GM23338 (cell line): ENCODE results near the gene H1-8. TPM values are rescaled to one million over a fixed set of nuclear protein-coding genes. Genes with fewer than 3 reads are reported as not detected.

Experiments used
- ATAC-seq: fragments of 200-7000 bp; cut with Tn5 transposase; 3 replicates; pipeline ENCODE4 v1.9.1; 2020
- DNase-seq: peaks from one replicate; pipeline ENCODE4 v3.0.0-alpha.2; 2015; ENCODE audit warnings: low spot score
- H2AFZ ChIP-seq: fragments of 200-600 bp; sonication (generic); 2 replicates; pipeline ENCODE4 v1.8.0; 2016; ENCODE audit warnings: antibody characterized with exemption, mild to moderate bottlenecking, moderate library complexity
- H3F3A ChIP-seq: fragments of 200-600 bp; sonication (generic); replicated peaks from 2 replicates; pipeline ENCODE4 v1.8.0; 2017; ENCODE audit warnings: antibody characterized with exemption, mixed run types, low read depth
- H3K27ac ChIP-seq: fragments of 200-600 bp; sonication (generic); 2 replicates; pipeline ENCODE4 v1.6.1; 2016; ENCODE audit warnings: low read depth
- H3K27me3 ChIP-seq: fragments of 200-600 bp; sonication (generic); 2 replicates; pipeline ENCODE4 v1.8.0; 2016; ENCODE audit warnings: mild to moderate bottlenecking, mixed run types, moderate library complexity; ENCODE audit not compliant: insufficient read depth
- H3K36me3 ChIP-seq: fragments of 200-600 bp; sonication (generic); 2 replicates; pipeline ENCODE4 v1.8.0; 2016; ENCODE audit warnings: mild to moderate bottlenecking; ENCODE audit not compliant: insufficient read depth
- H3K4me1 ChIP-seq: fragments of 200-600 bp; sonication (generic); 2 replicates; pipeline ENCODE4 v1.8.0; 2016; ENCODE audit warnings: mild to moderate bottlenecking, moderate library complexity; ENCODE audit not compliant: insufficient read depth
- H3K4me2 ChIP-seq: fragments of 200-600 bp; sonication (generic); 2 replicates; pipeline ENCODE4 v1.7.1; 2017; ENCODE audit warnings: mixed run types
- H3K4me3 ChIP-seq: fragments of 200-600 bp; sonication (generic); 2 replicates; pipeline ENCODE4 v1.6.1; 2016; ENCODE audit warnings: mixed run types
- H3K79me2 ChIP-seq: fragments of 200-600 bp; sonication (generic); replicated peaks from 2 replicates; pipeline ENCODE4 v1.8.0; 2017; ENCODE audit warnings: mild to moderate bottlenecking; ENCODE audit not compliant: insufficient read depth
- H3K9me2 ChIP-seq: fragments of 200-600 bp; sonication (generic); 2 replicates; pipeline ENCODE4 v1.8.0; 2017; ENCODE audit not compliant: insufficient read depth
- H4K20me1 ChIP-seq: fragments of 200-600 bp; sonication (generic); replicated peaks from 2 replicates; pipeline ENCODE4 v1.8.0; 2017; ENCODE audit warnings: mild to moderate bottlenecking; ENCODE audit not compliant: insufficient read depth
- H3K27ac Mint-ChIP-seq: 2 replicates; pipeline ENCODE4 v1.8.0; 2020; ENCODE audit warnings: inconsistent platforms, mild to moderate bottlenecking, moderate library complexity, mixed read lengths
- H3K27me3 Mint-ChIP-seq: 3 replicates; pipeline ENCODE4 v1.8.0; 2022; ENCODE audit warnings: low read depth, mild to moderate bottlenecking, moderate library complexity, mixed read lengths, inconsistent platforms; ENCODE audit not compliant: insufficient read depth, poor library complexity
- H3K36me3 Mint-ChIP-seq: 3 replicates; pipeline ENCODE4 v1.8.0; 2021; ENCODE audit warnings: low read depth, mild to moderate bottlenecking, inconsistent platforms, moderate library complexity, mixed read lengths
- H3K4me1 Mint-ChIP-seq: 3 replicates; pipeline ENCODE4 v1.8.0; 2020; ENCODE audit warnings: mild to moderate bottlenecking, inconsistent platforms, mixed read lengths
- H3K4me3 Mint-ChIP-seq: 3 replicates; pipeline ENCODE4 v1.8.0; 2021; ENCODE audit warnings: moderate library complexity, mild to moderate bottlenecking, inconsistent platforms, mixed read lengths
- H3K9me3 Mint-ChIP-seq: 3 replicates; pipeline ENCODE4 v1.8.0; 2020; ENCODE audit warnings: moderate library complexity, mild to moderate bottlenecking, inconsistent platforms, mixed read lengths
- CREB1 ChIP-seq: fragments of 250-450 bp; sonication (Bioruptor Pico); IDR thresholded peaks from 2 replicates; pipeline ENCODE4 v1.5.0; 2020; ENCODE audit warnings: low read depth, mild to moderate bottlenecking, moderate library complexity
- CTCF ChIP-seq, 2 experiments: fragments of 200-600 bp in 1 of 2; sonication (generic) in 1 of 2; conservative IDR thresholded peaks; 2 replicates each; pipeline versions ENCODE4 v1.5.1 to v1.6.1; 2016 to 2017; ENCODE audit warnings: antibody characterized with exemption in 2 of 2, low read depth in 2 of 2, mild to moderate bottlenecking in 2 of 2, moderate library complexity in 1 of 2
- ETS1 ChIP-seq: IDR thresholded peaks from 2 replicates; pipeline ENCODE4 v1.6.1; 2016; ENCODE audit warnings: antibody characterized with exemption
- EZH2 ChIP-seq: fragments of 200-600 bp; sonication (generic); IDR thresholded peaks from one replicate; pipeline ENCODE4 v1.8.0; 2017; ENCODE audit warnings: antibody characterized with exemption, mild to moderate bottlenecking, low read depth; ENCODE audit not compliant: unreplicated experiment
- NANOG ChIP-seq: IDR thresholded peaks from 2 replicates; pipeline ENCODE4 v1.6.1; 2016; ENCODE audit warnings: antibody characterized with exemption, borderline replicate concordance
- POLR2AphosphoS5 ChIP-seq: IDR thresholded peaks from 2 replicates; pipeline ENCODE4 v1.6.1; 2016; ENCODE audit warnings: antibody characterized with exemption, low read depth
- REST ChIP-seq: IDR thresholded peaks from one replicate; pipeline ENCODE4 v1.6.1; 2018; ENCODE audit warnings: antibody characterized with exemption; ENCODE audit not compliant: unreplicated experiment
- STAT1 ChIP-seq: IDR thresholded peaks from one replicate; pipeline ENCODE4 v1.6.1; 2016; ENCODE audit warnings: antibody characterized with exemption; ENCODE audit not compliant: unreplicated experiment
- ZNF114 ChIP-seq: fragments of 250-450 bp; sonication (Bioruptor Pico); IDR thresholded peaks from 2 replicates; pipeline ENCODE4 v1.5.0; 2020; ENCODE audit warnings: mild to moderate bottlenecking, moderate library complexity
- ZNF331 ChIP-seq: fragments of 250-450 bp; sonication (Bioruptor Pico); IDR thresholded peaks from 2 replicates; pipeline ENCODE4 v1.5.0; 2020; ENCODE audit warnings: low read depth, mild to moderate bottlenecking, moderate library complexity
- polyA plus RNA-seq: library from polyadenylated mRNA; unstranded; fragments of >200 nt; fragmentation: Nextera tagmentation; extraction: Ambion mirVana; gene quantifications from 2 replicates; pipeline ENCODE4 v1.2.1, GENCODE V29; 2016
- total RNA-seq: library from RNA; depleted of rRNA; stranded (reverse); fragments of >200 nt; shearing (Covaris generic); gene quantifications from 2 replicates; pipeline ENCODE4 v1.2.3, GENCODE V29; 2014

H1-8 gene
- total and polyA plus RNA-seq, 2 experiments from 2014 or later = not detected

GRCh38 chr3:129575233-129575996 lies 32.4 kb downstream of the H1-8 start:
- H2AFZ ChIP-seq = no peak overlapping the region
- no peaks in the 10 kb centered on the region; the same call in 2 of the 3 replicates for H3K36me3 Mint-ChIP-seq
- no peak for TF ChIP-seq ZNF114
- TF ChIP-seq NANOG = no peak
- TF ChIP-seq ZNF331 (CRISPR knock-in tag) = no peak
- no peaks in the 10 kb centered on the region for H3F3A ChIP-seq
- H3K4me3 ChIP-seq = no peak overlapping the region
- H3K27me3 ChIP-seq = no peaks in the 10 kb centered on the region
- no peak overlapping the region; the same call in 1 of the 2 replicates for H3K27ac Mint-ChIP-seq
- H3K27me3 Mint-ChIP-seq = peaks cover 2% of the 10 kb centered on the region
- peaks cover 14% of the 10 kb centered on the region for H3K4me1 Mint-ChIP-seq
- no peaks in the 10 kb centered on the region for H3K36me3 ChIP-seq
- ATAC-seq (no peak; the same call in 2 of the 3 replicates), DNase-seq (no peak)
- H3K4me1 ChIP-seq = no peaks in the 10 kb centered on the region
- H3K27ac ChIP-seq = no peak overlapping the region
- no peaks in the 10 kb centered on the region for H4K20me1 ChIP-seq
- no peaks in the 10 kb centered on the region for H3K9me2 ChIP-seq
- H3K4me3 Mint-ChIP-seq = no peak overlapping the region
- H3K9me3 Mint-ChIP-seq = no peaks in the 10 kb centered on the region; the same call in 2 of the 3 replicates
- H3K4me2 ChIP-seq = no peak overlapping the region
- no peaks in the 10 kb centered on the region for H3K79me2 ChIP-seq

GRCh38 chr3:129575997-129576384 lies 33.0 kb downstream of the H1-8 start:
- no peak overlapping the region for H3K4me3 Mint-ChIP-seq
- Histone ChIP-seq H3K27ac (no peak overlapping the region), H2AFZ (no peak overlapping the region), H3K36me3 (no peaks in the 10 kb centered on the region), H3K4me1 (no peaks in the 10 kb centered on the region), H3K4me3 (no peak overlapping the region), H3F3A (no peaks in the 10 kb centered on the region), H3K79me2 (no peaks in the 10 kb centered on the region), H3K4me2 (no peak overlapping the region), H3K9me2 (no peaks in the 10 kb centered on the region), H4K20me1 (no peaks in the 10 kb centered on the region), H3K27me3 (no peaks in the 10 kb centered on the region)
- no peaks in the 10 kb centered on the region; the same call in 2 of the 3 replicates for H3K9me3 Mint-ChIP-seq
- H3K4me1 Mint-ChIP-seq = peaks cover 14% of the 10 kb centered on the region
- H3K27me3 Mint-ChIP-seq = peaks cover 4% of the 10 kb centered on the region
- no peak overlapping the region; the same call in 1 of the 2 replicates for H3K27ac Mint-ChIP-seq
- DNase-seq (peak; percentile 53), ATAC-seq (peak; percentile 75)
- H3K36me3 Mint-ChIP-seq = no peaks in the 10 kb centered on the region; the same call in 2 of the 3 replicates
- no peak for TF ChIP-seq NANOG
- no peak for TF ChIP-seq CREB1
- TF ChIP-seq POLR2AphosphoS5 = no peak
- TF ChIP-seq REST = no peak
- TF ChIP-seq CTCF (conservative IDR thresholded peaks at IDR 0.05; ENCODE audit: low read depth in 2 of 2) = no peak
- no peak for TF ChIP-seq EZH2
- TF ChIP-seq ETS1 = no peak
- TF ChIP-seq ZNF114 = no peak
- no peak for TF ChIP-seq STAT1
